T-helper 2 cell treated with Interferon-gamma antibody and Interleukin-4, amounts not matched to agents 100 ng/mL and 5 ng/mL, for 36 hours (primary cell): ENCODE results near the gene SCAPER. TPM values are rescaled to one million over a fixed set of nuclear protein-coding genes. Genes with fewer than 3 reads are reported as not detected.
"Not testable (repeated sequence)": the region's sequence is repeated elsewhere in the genome, so short reads cannot be mapped to it uniquely, and the experiment has no call there.

ENCODE experiments used
- intact Hi-C: fragments of 100-400 bp; cut with micrococcal nuclease; formaldehyde crosslinking; loops from one replicate; pipeline ENCODE4 v1.15.1; 2023
- total RNA-seq: library from RNA; stranded (reverse); gene quantifications from 2 replicates; pipeline ENCODE4 v1.2.3, GENCODE V29; 2022

SCAPER gene
- total RNA-seq, 1 donor from 2014 or later, result 25.0 TPM

DNA sequence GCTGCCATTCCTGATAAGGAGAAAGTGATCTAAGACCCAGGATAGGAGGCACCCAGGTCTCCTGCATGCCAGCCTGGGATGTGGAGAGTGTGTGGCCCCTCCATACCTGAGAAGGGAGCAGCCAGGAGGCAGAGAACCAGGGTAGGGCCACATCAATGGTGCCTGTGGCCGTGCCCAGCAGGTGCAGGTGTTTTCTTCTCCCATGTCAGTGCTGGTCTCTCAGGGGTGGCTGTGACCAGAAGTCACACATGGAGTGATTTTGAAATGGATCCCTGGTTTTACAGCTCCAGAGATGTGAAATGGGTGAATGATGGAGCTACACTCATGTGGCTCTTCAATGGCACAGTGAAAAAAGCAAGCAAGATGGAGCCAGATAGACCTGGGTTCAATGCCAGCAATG is 571.8 kb downstream of the SCAPER start:
- intact Hi-C loops, result loop anchor here (10.0 kb wide), 1 partner anchor 489 kb away; the partner anchor contains the start of gene UBE2Q2

DNA sequence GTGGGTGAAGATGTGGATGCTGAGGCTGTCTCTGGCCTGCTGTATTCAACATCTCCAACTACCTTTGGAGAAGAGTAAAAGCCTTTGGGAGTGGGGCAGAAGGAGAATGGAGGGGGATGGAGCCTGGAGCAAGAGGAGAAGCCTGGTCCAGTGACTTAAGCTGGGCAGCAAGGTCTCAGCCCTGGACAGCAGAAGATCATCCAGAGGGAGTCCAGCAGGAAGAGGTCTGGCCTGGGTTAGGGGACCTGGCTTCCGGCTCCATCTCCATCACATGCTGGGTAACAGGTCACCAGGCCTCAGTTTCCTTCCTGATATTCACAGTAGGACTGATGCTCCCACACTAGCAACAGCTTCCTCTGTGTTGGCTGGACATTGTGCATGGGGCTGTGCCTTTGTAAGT is 572.3 kb downstream of the SCAPER start:
- intact Hi-C loops, result loop anchor here (10.0 kb wide), 1 partner anchor 488 kb away; the partner anchor contains the start of gene UBE2Q2

DNA sequence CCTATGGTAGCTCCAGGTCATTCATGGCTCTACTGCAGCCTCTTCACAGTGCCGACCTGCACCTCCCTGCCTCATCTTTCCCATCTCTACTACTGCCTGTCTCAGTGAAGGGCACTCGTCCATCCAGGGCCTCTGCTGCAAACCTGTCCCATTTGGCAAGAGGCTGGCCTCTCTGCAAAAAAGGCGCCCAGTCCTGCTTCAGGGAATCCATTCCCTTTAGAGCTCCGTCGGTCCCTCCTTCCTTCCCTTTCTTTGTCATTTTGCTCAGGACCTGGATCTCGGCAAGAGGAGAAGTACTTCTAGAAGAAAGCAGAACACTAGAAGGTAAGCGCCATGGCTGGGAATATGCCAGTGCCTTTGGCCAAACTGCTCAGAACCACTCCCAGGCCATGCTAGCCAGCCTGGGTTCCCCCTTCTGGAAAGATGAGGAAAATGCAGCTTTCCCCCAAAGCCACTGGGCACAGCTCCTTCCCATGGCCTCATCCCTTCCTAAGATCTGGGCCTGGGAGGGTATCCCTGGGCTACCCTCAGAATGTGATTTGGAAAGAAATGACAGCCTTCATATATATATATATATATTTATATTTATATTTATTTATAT is 575.0 kb downstream of the SCAPER start:
- intact Hi-C loops, result loop anchor here (10.0 kb wide), 1 partner anchor 485 kb away; the partner anchor contains the start of gene UBE2Q2

DNA sequence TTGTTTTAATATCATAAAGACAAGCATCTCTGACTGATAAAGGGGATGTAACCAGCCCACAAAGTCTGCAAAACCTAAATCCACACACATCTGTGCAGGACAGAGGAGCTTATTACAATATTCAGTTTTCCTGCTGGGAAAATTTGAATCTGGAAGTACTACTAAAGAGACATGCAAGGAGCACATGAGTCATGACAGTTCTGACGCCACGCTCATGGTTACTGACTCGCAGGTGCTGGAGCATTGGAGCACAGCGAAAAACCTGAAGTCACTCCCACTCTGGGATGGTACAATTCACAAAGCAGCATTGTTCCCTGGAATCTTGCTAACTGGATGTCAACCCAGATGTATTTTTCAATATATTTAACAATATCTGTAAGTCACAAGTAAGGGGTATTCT is 576.2 kb downstream of the SCAPER start:
- intact Hi-C loops, result no loop called here

DNA sequence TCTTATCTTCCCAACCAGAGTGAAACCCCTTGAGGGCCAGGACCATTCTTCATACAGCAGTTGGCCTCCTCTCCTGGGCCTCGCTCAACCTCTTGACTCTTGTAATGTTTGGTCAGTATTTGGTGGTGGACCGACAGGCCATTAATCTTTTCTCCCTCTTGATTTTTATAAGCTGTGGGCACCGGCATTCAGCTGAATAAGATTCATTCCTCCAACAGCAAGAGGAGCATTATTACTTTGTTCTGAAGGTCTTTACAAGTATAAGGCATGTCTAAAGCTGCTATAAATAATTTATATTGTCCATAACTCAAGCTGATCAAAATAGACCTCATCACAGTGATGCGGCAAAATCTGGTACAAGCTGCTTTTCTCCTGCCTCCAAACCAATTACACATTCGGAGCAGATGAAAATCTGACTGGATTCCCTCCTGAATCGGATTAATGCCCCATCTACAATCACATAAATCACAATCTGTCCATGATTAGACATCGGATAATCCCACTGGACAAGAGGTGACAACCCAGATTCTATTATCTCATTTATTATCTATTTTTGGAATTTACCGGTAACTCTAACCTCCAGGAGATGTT is 576.9 kb downstream of the SCAPER start:
- intact Hi-C loops, result no loop called here

DNA sequence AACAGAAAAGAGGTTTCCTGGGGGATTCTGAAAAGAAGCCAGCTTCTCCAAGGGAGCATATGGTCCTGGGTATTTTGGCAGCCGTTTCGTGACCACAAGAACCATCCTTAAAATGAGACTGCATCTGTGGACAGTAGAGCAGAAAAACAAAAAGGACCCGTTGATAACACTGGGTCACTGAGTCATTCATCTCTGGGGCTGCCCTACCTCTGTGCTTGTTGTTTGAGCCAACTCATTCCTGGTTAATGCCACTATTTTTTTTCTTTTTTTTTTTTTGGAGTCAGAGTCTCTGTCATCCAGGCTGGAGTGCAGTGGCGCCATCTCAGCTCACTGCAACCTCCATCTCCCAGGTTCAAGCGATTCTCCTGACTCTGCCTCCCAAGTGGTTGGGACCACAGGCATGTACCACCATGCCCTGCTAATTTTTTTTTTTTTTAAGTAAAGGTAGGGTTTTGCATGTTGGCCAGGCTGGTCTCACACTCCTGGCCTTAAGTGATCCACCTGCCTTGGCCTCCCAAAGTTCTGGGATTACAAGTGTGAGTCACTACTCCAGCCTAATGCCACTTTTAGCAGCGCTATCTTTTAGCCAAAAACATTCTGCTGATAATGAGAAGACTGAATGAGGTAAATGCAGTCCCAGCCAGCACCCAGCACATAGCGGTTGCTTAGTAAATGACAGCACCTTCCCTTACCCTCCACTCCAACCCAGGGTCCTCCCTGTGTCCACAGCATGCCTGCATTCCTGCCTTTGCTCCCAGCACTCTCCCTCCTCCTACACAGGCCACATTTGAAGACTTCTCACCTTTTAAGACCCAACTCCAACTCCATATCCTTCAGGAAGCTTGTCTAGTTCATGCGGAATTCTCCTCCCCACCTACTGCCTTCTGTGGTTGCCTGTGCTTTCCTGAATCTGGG is 577.7 kb downstream of the SCAPER start:
- intact Hi-C loops, result no loop called here

DNA sequence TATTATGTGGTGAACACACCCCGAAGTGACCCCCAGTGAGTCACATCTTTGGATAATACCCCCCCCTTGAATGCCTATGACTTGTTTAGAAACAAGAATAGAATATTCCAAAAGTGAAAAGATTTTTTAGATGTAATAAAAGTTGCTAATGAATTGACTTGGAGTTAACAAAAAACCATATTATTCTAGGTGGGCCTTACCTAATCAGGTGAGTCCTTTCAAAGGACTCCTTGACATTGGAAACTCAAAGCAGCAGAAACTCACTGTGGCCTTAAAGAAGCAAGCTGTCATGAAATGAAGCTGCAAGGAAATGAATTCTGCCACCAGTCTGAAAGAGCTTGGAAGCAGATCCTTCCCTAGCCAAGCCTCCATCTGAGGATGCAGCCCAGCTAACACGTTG is 579.4 kb downstream of the SCAPER start:
- intact Hi-C loops, result no loop called here

DNA sequence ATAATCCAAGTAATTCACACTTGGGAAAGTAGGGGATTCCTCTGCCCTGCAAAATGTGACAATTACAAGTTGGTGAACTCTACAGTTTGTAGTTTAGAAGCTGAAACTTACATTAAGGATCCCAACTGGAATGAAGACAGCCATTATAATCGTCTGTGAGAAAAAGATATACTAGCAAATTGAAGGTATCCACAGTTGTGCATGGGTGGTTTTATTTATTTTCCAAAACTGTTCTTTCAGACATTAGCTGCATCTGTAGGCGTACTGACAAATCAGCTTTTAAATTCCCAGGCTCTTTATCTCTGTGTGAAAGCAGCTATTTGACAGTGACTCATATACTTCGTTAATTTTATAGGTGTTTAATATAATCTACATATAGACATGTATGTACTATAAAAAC is 581.1 kb downstream of the SCAPER start:
- intact Hi-C loops, result no loop called here

DNA sequence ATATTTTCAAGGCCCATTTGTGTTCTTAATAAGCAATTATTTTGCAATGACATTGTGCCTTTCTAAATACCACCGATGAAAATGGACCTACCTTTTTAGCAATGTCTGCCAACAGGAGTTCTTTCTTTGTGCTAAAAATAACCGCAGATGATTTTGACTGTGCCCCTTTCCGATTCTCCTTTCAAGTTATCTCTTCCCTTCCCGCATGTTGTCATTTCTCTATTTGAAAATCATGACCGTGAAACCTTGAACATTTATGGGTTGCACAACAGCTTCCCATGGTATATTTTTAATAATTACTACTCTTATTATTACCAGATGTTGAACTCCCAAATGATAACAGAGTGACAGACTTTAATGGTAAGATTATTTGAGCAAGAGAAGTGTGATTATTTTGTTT is 583.5 kb downstream of the SCAPER start:
- intact Hi-C loops, result no loop called here

DNA sequence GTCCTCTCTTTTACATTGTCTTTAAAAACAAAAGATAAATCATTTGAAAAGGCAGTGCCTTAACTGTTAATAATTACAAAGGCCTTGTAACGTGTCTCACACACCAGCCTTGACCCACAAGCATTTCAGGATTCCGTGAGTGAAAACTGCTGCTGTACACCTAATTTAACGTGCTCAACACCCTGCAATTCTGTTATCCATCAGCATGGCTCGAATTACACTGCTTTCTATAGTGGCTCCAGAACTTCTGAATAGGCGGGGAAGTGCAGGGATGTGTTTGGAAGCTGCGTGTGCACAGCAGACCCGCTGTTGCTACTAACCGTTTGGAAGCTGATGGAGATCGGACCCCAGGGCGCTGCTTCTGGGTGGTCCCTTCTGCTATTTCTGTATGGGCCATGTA is 584.0 kb downstream of the SCAPER start:
- intact Hi-C loops, result no loop called here

DNA sequence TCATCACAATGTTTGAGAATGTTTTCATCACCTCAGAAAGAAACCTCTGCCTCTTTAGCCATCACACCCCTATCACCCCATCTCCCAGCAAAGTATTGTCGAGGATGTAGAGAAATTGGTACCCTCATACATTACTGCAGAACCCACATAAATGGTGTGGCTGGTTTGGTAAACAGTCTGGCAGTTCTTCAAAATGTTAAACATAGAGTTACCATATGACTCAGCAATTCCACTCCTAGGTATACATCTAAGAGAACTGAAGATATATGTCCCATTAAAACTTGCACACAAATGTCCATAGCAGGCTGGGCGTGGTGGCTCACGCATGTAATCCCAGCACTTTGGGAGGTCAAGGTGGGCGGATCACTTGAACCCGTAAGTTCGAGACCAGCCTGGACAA is 585.1 kb downstream of the SCAPER start:
- intact Hi-C loops, result no loop called here

DNA sequence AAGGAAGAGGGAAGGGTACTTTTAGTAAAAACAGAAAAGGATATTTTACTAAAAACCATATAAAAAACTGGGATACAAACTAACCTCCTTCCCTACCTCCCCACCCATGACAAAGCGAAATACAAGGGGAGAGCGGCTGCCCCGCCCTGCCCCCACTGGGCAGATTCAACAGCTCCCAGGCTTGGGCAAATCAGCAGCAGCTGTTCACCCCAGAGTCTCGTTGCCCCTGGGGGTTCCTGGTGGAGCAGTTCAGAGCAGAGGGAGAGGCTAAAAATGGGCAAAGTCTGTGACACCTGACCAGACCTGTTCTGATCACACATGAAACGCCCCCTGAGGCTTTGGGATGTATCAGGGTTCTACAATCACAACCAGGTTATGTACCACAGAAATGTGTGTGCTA is 591.4 kb downstream of the SCAPER start:
- intact Hi-C loops, result no loop called here

DNA sequence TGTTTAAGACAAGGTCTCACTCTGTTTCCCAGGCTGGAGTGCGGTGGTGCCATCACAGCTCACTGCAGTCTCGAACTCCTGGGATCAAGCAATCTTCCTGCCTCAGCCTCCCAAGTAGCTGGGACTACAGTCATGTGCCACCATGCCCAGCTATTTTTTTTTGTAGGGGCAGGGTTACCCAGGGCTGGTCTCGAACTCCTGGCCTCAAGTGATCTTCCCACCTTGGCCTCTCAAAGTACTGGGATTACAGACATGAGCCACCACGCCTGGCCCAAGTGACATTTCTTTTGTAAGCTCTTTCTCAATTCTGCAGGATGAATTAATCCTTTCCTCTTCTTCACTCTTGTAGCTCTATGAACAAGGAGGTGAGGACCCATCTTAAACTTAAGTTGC is 592.0 kb downstream of the SCAPER start:
- intact Hi-C loops, result not testable (repeated sequence)

DNA sequence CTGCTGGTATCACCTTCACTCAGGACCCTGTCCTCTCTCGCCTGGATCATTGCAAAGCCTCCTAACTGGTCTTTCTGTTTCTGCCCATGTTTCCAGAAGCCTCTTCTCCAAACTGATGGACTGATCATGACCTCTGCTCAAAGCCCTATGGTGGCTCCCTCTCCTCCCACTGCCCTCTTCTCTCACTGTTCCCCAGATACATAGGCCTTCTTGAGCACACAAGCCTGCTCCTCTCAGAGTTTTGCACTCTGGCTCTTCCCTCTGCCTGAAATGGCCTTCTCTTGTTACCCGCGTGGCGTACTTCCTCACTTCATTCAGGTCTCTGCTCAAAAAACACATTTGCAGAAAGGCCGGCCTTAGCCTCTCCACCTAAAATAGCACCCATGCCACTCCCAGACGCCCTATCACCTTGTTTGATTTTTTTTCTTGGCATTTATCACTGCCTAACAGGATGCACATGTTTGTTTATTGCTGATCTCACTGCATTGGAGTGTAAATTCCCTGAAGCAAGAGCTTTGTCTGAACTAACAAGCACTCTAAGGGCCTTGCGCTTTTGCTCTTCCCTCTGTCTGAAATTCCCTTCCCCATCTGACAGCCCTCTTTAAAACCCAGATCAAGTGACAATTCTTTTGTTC is 592.5 kb downstream of the SCAPER start:
- intact Hi-C loops, result no loop called here

DNA sequence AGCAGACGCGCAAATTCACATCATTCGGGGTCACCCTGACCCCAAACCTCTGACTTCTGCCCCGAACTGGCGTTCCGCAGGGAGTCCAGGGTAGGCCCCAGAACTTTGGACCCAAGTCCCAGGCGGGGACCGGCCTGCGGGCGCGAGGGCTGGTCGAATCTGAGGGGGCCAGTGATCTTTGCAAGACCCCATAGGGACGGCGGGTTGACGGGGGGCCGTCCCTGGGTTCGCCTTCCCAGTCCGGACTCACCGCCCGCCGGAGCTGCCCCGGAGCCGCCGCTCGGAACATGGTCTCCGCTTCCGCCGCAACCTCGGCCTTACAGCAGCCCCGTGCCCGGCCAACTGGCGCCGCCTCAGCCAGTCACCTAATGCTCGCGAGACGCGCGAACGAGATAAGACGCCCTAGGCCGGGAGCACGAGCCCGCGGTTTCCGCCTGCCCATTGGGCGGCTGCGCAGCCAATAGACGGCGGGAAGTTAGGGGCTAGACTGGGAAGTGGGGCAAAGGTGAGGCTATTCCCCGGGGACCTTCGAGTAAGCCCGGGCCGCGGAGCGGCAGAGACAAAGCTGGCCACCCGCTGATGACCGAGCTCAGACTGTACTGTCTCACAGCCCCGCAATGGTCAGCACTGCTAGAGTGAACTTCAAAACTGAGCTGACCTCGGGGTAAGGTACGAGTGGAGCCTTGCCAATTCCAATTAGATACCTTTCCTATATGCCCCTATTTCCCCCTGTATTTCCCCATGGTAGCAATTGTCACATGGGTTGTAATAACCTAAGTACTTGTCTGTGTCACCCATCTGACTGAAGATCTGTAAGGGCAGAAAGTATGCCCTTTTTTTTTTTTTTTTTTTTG is 593.8 kb downstream of the SCAPER start, which contains the start of gene ETFA:
Gene ETFA (minus strand): TSS at position 370 of the 854 bp plus-strand sequence. CDS start 81 bp downstream, at position 289.
- intact Hi-C loops, result loop anchor here (2.0 kb wide), 2 partner anchors 25 kb away; partner anchors contain the start of gene ISL2

DNA sequence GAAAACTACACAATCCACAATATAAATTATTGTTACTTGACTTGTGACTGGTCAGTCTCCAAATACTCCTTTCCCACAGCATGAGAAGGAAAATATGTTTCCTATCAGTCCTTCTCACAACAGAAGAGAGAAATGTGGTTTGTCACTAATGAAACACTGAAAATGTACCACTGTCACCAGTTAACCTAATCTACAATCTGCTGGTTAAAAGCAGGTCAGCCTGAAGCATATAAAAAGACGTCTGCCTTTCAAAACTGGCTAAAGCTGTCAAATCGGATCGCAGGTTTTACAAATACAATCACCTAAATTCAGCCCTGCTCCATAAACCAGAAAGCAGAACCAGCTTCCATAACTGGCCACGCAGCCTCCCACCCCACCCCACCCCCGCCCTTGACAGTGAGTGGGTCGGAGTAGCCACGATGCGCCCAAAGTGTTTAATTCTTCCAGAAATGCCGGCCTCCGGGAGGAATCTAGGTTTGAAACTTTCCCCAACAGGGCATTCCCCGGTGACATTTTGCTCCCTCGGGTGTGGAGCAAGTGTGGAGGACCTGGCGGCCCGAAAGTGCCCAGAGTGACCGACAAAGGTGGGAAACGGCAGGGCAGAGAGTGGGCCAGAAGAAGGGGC is 594.6 kb downstream of the SCAPER start:
- intact Hi-C loops, result loop anchor here (2.0 kb wide), 2 partner anchors 24 to 26 kb away; partner anchors contain the start of gene ISL2

DNA sequence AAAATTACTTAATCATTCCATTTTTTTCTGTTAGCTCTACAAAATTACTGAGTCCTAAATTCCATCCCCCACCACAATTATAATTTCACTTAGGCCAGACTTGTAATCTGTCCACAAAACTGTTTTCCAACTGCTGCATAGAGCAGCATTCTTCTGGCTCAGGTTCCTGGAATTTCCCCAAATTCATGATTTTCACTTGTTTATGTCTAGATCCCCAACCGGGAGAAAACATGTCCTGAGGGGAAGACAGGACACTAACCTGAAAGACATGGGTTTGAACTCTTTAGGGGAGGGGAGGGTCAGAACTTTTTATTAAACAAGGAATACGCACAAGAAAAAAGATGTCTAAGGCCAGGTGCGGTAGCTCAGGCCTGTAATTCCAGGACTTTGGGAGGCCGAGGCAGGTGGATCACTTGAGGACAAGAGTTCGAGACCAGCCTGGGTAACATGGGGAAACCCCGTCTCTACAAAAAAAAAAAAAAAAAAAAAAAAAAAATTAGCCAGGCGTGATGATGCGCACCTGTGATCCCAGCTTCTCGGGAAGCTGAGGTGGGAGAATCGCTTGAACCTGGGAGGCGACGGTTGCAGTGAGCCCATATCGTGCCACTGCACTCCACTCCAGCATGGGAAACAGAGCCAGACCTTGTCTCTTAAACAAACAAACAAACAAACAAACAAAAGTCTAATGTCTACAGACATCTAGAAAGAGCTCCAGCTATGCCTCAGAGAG is 595.4 kb downstream of the SCAPER start:
- intact Hi-C loops, result loop anchor here (2.0 kb wide), 2 partner anchors 23 to 27 kb away; partner anchors contain the start of gene ISL2

DNA sequence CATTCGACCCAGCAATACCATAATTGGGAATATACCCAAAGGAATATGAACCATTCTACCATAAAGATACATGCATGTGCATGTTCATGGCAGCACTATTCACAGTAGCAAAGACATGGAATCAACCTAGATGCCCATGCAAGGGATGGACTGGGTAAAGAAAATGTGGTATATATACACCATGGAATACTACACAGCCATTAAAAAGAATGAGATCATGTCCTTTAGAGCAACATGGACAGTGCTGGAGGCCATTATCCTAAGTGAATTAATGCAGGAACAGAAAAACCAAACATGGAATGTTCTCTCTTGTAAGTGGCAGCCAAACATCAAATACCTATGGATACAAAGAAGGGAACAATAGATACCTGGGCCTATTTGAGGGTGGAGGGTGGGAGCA is 601.2 kb downstream of the SCAPER start:
- intact Hi-C loops, result no loop called here

DNA sequence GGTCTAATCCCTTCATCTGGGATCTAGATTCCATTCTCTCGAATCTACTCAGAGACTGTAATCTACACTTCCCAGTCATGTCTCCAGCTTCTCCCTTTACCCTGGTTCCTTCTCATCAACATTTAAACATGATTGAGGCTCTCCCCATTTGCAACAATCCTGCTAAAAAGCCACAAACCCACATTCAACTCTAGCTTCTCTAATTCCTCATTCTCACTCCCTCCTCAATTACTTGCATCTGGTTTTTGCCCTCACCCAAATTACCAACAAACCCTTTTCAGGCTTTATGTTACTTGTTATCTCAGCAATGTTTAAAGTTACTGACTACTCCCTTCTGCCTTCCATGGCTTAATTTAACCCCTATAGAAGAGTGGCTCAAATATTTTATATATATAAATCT is 605.4 kb downstream of the SCAPER start:
- intact Hi-C loops, result no loop called here
